HG02852 (cell line): ENCODE data around the gene FAH.
A peak's percentile ranks its signal among the peaks of the same experiment; 100 is the strongest.

Source experiments
- ATAC-seq: cut with Tn5 transposase; IDR thresholded peaks from one replicate; pipeline ENCODE4 v1.9.1; 2021; ENCODE audit warnings: mild to moderate bottlenecking, moderate library complexity; ENCODE audit not compliant: unreplicated experiment

FAH gene

GRCh38 chr15:80171787-80172186 lies 19.0 kb downstream of the FAH start:
- ATAC-seq, result no peak

- ATAC-seq, result no peak
Measured at GRCh38 chr15:80172401-80172800, 19.6 kb downstream of the FAH start.

- peak; percentile 48 for ATAC-seq
Measured at GRCh38 chr15:80173022-80173759, 20.4 kb downstream of the FAH start.

GRCh38 chr15:80174017-80174746 lies 21.4 kb downstream of the FAH start:
- no peak for ATAC-seq

GRCh38 chr15:80175436-80175835 lies 22.6 kb downstream of the FAH start:
- no peak for ATAC-seq

GRCh38 chr15:80176443-80176842 lies 23.6 kb downstream of the FAH start:
- ATAC-seq, result no peak

GRCh38 chr15:80177156-80177555 lies 24.4 kb downstream of the FAH start:
- no peak for ATAC-seq

GRCh38 chr15:80179025-80179759 lies 26.4 kb downstream of the FAH start:
- ATAC-seq, result no peak

- ATAC-seq, result no peak
Measured at GRCh38 chr15:80179935-80180334, 27.1 kb downstream of the FAH start.

- ATAC-seq, result no peak
Measured at GRCh38 chr15:80180468-80180867, 27.7 kb downstream of the FAH start.

- no peak for ATAC-seq
Measured at GRCh38 chr15:80180986-80181385, 28.2 kb downstream of the FAH start.

GRCh38 chr15:80182611-80183261 lies 29.9 kb downstream of the FAH start:
- no peak for ATAC-seq

GRCh38 chr15:80183306-80183705 lies 30.5 kb downstream of the FAH start:
- ATAC-seq, result no peak

- ATAC-seq, result no peak
Measured at GRCh38 chr15:80183886-80184285, 31.1 kb downstream of the FAH start.

- ATAC-seq, result no peak
Measured at GRCh38 chr15:80184554-80184953, 31.8 kb downstream of the FAH start.

GRCh38 chr15:80185152-80185551 lies 32.4 kb downstream of the FAH start:
- ATAC-seq, result no peak

GRCh38 chr15:80186066-80186465 lies 33.3 kb downstream of the FAH start:
- ATAC-seq, result no peak

GRCh38 chr15:80186597-80186996 lies 33.8 kb downstream of the FAH start:
- ATAC-seq, result no peak

GRCh38 chr15:80188251-80188650 lies 35.5 kb downstream of the FAH start:
- ATAC-seq, result no peak

- no peak for ATAC-seq
Measured at GRCh38 chr15:80191198-80191597, 38.4 kb downstream of the FAH start.

GRCh38 chr15:80191897-80192595 lies 39.2 kb downstream of the FAH start:
- no peak for ATAC-seq
